Measurements from ENCODE around the gene NAGPA. TPM values are rescaled to one million over a fixed set of nuclear protein-coding genes. Genes with fewer than 3 reads are reported as not detected.

The NAGPA gene
- total RNA-seq, 1 experiment from 2014 or later, result 12.5 TPM

- DNase-seq (ENCODE audit: low spot score) (no peak), ATAC-seq (no peak)
- ChIA-PET CTCF (interaction anchor here (2.0 kb wide), 1 partner anchor 23 kb away, joined by 7 read pairs; the partner anchor contains the start of gene SEC14L5), POLR2A (no interaction called here)
- no peak for TF ChIP-seq JAZF1 (CRISPR knock-in tag; IDR thresholded peaks at IDR 0.05)
- no peak for TF ChIP-seq TCF7 (CRISPR knock-in tag; IDR thresholded peaks at IDR 0.05; ENCODE audit: low read depth)
- TF ChIP-seq FOXP4 (CRISPR knock-in tag; IDR thresholded peaks at IDR 0.05), result no peak
- no peak for TF ChIP-seq SP1 (CRISPR knock-in tag; conservative IDR thresholded peaks at IDR 0.05)
- no peak for TF ChIP-seq ARID4B (CRISPR knock-in tag; IDR thresholded peaks at IDR 0.05; ENCODE audit: borderline replicate concordance)
- TF ChIP-seq ZNF121 (CRISPR knock-in tag; IDR thresholded peaks at IDR 0.05), result no peak
- TF ChIP-seq SMAD3 (CRISPR knock-in tag; IDR thresholded peaks at IDR 0.05; ENCODE audit: borderline replicate concordance), result no peak
- H3K36me3 Mint-ChIP-seq, result no peaks in the 10 kb centered on the region
- H3K4me3 Mint-ChIP-seq, result no peak overlapping the region
- no peak overlapping the region for H3K27ac Mint-ChIP-seq
- H3K27me3 Mint-ChIP-seq (ENCODE audit: low read depth), result peaks cover 8% of the 10 kb centered on the region
- peaks cover 7% of the 10 kb centered on the region for H3K9me3 Mint-ChIP-seq
- H3K4me1 Mint-ChIP-seq, result no peaks in the 10 kb centered on the region
These were observed 52.3 kb downstream of the NAGPA start for GRCh38 chr16:4981473-4981872.

- DNase-seq (ENCODE audit: low spot score), result no peak
- peaks cover 7% of the 10 kb centered on the region for H3K9me3 Mint-ChIP-seq
- no peaks in the 10 kb centered on the region for H3K36me3 Mint-ChIP-seq
- ATAC-seq, result no peak
- H3K4me3 Mint-ChIP-seq, result no peak overlapping the region
- H3K27ac Mint-ChIP-seq, result no peak overlapping the region
- no peaks in the 10 kb centered on the region for H3K4me1 Mint-ChIP-seq
- no peak for TF ChIP-seq ZNF219 (CRISPR knock-in tag; IDR thresholded peaks at IDR 0.05; ENCODE audit: borderline replicate concordance)
- no peak for TF ChIP-seq ZSCAN18 (CRISPR knock-in tag; IDR thresholded peaks at IDR 0.05)
- TF ChIP-seq, protein P1, sequence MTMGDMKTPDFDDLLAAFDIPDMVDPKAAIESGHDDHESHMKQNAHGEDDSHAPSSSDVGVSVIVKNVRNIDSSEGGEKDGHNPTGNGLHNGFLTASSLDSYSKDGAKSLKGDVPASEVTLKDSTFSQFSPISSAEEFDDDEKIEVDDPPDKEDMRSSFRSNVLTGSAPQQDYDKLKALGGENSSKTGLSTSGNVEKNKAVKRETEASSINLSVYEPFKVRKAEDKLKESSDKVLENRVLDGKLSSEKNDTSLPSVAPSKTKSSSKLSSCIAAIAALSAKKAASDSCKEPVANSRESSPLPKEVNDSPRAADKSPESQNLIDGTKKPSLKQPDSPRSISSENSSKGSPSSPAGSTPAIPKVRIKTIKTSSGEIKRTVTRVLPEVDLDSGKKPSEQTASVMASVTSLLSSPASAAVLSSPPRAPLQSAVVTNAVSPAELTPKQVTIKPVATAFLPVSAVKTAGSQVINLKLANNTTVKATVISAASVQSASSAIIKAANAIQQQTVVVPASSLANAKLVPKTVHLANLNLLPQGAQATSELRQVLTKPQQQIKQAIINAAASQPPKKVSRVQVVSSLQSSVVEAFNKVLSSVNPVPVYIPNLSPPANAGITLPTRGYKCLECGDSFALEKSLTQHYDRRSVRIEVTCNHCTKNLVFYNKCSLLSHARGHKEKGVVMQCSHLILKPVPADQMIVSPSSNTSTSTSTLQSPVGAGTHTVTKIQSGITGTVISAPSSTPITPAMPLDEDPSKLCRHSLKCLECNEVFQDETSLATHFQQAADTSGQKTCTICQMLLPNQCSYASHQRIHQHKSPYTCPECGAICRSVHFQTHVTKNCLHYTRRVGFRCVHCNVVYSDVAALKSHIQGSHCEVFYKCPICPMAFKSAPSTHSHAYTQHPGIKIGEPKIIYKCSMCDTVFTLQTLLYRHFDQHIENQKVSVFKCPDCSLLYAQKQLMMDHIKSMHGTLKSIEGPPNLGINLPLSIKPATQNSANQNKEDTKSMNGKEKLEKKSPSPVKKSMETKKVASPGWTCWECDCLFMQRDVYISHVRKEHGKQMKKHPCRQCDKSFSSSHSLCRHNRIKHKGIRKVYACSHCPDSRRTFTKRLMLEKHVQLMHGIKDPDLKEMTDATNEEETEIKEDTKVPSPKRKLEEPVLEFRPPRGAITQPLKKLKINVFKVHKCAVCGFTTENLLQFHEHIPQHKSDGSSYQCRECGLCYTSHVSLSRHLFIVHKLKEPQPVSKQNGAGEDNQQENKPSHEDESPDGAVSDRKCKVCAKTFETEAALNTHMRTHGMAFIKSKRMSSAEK (CRISPR knock-in tag; IDR thresholded peaks at IDR 0.05; ENCODE audit: borderline replicate concordance), result no peak
- no peak for TF ChIP-seq TEAD4 (CRISPR knock-in tag; IDR thresholded peaks at IDR 0.05)
- no peak for TF ChIP-seq SOX15 (CRISPR knock-in tag; IDR thresholded peaks at IDR 0.05)
- TF ChIP-seq ZNF423 (CRISPR knock-in tag; IDR thresholded peaks at IDR 0.05), result no peak
- TF ChIP-seq, protein P2, sequence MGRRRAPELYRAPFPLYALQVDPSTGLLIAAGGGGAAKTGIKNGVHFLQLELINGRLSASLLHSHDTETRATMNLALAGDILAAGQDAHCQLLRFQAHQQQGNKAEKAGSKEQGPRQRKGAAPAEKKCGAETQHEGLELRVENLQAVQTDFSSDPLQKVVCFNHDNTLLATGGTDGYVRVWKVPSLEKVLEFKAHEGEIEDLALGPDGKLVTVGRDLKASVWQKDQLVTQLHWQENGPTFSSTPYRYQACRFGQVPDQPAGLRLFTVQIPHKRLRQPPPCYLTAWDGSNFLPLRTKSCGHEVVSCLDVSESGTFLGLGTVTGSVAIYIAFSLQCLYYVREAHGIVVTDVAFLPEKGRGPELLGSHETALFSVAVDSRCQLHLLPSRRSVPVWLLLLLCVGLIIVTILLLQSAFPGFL (CRISPR knock-in tag; IDR thresholded peaks at IDR 0.05; ENCODE audit: borderline replicate concordance), result no peak
- TF ChIP-seq, protein P3, sequence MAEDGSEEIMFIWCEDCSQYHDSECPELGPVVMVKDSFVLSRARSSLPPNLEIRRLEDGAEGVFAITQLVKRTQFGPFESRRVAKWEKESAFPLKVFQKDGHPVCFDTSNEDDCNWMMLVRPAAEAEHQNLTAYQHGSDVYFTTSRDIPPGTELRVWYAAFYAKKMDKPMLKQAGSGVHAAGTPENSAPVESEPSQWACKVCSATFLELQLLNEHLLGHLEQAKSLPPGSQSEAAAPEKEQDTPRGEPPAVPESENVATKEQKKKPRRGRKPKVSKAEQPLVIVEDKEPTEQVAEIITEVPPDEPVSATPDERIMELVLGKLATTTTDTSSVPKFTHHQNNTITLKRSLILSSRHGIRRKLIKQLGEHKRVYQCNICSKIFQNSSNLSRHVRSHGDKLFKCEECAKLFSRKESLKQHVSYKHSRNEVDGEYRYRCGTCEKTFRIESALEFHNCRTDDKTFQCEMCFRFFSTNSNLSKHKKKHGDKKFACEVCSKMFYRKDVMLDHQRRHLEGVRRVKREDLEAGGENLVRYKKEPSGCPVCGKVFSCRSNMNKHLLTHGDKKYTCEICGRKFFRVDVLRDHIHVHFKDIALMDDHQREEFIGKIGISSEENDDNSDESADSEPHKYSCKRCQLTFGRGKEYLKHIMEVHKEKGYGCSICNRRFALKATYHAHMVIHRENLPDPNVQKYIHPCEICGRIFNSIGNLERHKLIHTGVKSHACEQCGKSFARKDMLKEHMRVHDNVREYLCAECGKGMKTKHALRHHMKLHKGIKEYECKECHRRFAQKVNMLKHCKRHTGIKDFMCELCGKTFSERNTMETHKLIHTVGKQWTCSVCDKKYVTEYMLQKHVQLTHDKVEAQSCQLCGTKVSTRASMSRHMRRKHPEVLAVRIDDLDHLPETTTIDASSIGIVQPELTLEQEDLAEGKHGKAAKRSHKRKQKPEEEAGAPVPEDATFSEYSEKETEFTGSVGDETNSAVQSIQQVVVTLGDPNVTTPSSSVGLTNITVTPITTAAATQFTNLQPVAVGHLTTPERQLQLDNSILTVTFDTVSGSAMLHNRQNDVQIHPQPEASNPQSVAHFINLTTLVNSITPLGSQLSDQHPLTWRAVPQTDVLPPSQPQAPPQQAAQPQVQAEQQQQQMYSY (CRISPR knock-in tag; IDR thresholded peaks at IDR 0.05), result no peak
- TF ChIP-seq EMX1 (CRISPR knock-in tag; IDR thresholded peaks at IDR 0.05), result no peak
- CTCF ChIA-PET, result interaction anchor here (2.0 kb wide), 1 partner anchor 22 kb away, joined by 7 read pairs; the partner anchor contains the start of gene SEC14L5
- H3K27me3 Mint-ChIP-seq (ENCODE audit: low read depth), result peaks cover under 1% of the 10 kb centered on the region; the same call in 1 of the 2 replicates
- POLR2A ChIA-PET, result no interaction called here
These were observed 53.0 kb downstream of the NAGPA start for GRCh38 chr16:4980691-4981090.

All from WTC11 (cell line).